Measurements from ENCODE around the gene TBL1XR1.

The TBL1XR1 gene

DNA sequence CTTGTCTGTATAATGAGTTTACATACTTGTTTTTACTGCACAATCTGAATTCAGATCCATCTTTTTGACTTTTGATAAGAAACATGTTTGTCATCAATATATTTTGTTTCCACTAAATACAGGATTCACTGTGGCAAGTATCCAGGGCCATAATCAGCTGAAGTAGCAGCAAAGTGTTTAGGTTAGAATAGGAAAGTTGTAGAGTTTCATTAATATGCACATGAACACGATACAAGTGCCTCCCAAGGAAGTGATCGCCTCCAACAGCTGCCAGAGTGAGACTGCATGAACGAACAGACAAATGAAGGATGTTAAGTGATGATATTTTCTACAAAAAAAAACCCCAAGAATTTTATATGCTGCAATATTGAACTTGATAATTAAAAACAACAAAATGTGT lies 204.3 kb downstream of the TBL1XR1 start:
- TF ChIP-seq TCF12 (IDR thresholded peaks at IDR 0.05; ENCODE audit: low read depth) = no peak
- no peak for TF ChIP-seq CREB1 (IDR thresholded peaks at IDR 0.05; ENCODE audit: low read depth)
- no peak for TF ChIP-seq NFIC (IDR thresholded peaks at IDR 0.05)
- no peak for TF ChIP-seq ZBTB7A (IDR thresholded peaks at IDR 0.05; ENCODE audit: low read depth)
- no peak for TF ChIP-seq YY1 (IDR thresholded peaks at IDR 0.05; ENCODE audit: low read depth)
- TF ChIP-seq EP300 (IDR thresholded peaks at IDR 0.05; ENCODE audit: borderline replicate concordance) = no peak
- TF ChIP-seq MAX (IDR thresholded peaks at IDR 0.05) = no peak
- TF ChIP-seq CEBPB (IDR thresholded peaks at IDR 0.05) = no peak
- TF ChIP-seq FOXM1 (IDR thresholded peaks at IDR 0.05; ENCODE audit: borderline replicate concordance, low read depth) = no peak

GRCh38 chr3:176992565-176992964 lies 204.7 kb downstream of the TBL1XR1 start:
- TF ChIP-seq USF1 (IDR thresholded peaks at IDR 0.05) = peak; percentile 77
- peak; percentile 83 for TF ChIP-seq NFIC (IDR thresholded peaks at IDR 0.05)
- TF ChIP-seq CREB1 (IDR thresholded peaks at IDR 0.05; ENCODE audit: low read depth) = 0 out of 2 replicates have a peak, but pooled peaks have one; percentile 20
- TF ChIP-seq REST (IDR thresholded peaks at IDR 0.05; ENCODE audit: low read depth) = no peak
- TF ChIP-seq TCF12 (IDR thresholded peaks at IDR 0.05; ENCODE audit: low read depth) = peak; percentile 83
- peak; percentile 74 for TF ChIP-seq TEAD4 (IDR thresholded peaks at IDR 0.05)
- TF ChIP-seq EGR1 (IDR thresholded peaks at IDR 0.05) = no peak
- TF ChIP-seq EP300 (IDR thresholded peaks at IDR 0.05; ENCODE audit: borderline replicate concordance) = peak; percentile 76
- peak; percentile 47; the same call in 1 of the 2 replicates for TF ChIP-seq FOXM1 (IDR thresholded peaks at IDR 0.05; ENCODE audit: borderline replicate concordance, low read depth)
- no peak for TF ChIP-seq TAF1 (IDR thresholded peaks at IDR 0.05; ENCODE audit: low read depth)
- TF ChIP-seq RAD21 (IDR thresholded peaks at IDR 0.05; ENCODE audit: low read depth) = peak; percentile 25; the same call in 1 of the 2 replicates
- peak; percentile 32; the same call in 1 of the 2 replicates for TF ChIP-seq CEBPB (IDR thresholded peaks at IDR 0.05)
- TF ChIP-seq YY1 (IDR thresholded peaks at IDR 0.05; ENCODE audit: low read depth) = peak; percentile 53; the same call in 1 of the 2 replicates
- no peak for TF ChIP-seq ZBTB7A (IDR thresholded peaks at IDR 0.05; ENCODE audit: low read depth)
- TF ChIP-seq MAX (IDR thresholded peaks at IDR 0.05) = peak; percentile 82

GRCh38 chr3:176988795-176989194 lies 208.5 kb downstream of the TBL1XR1 start:
- no peak for TF ChIP-seq NFIC (IDR thresholded peaks at IDR 0.05)
- TF ChIP-seq REST (IDR thresholded peaks at IDR 0.05; ENCODE audit: low read depth) = no peak
- TF ChIP-seq TEAD4 (IDR thresholded peaks at IDR 0.05) = no peak
- TF ChIP-seq CEBPB (IDR thresholded peaks at IDR 0.05) = no peak
- TF ChIP-seq MAX (IDR thresholded peaks at IDR 0.05) = no peak
- TF ChIP-seq TAF1 (IDR thresholded peaks at IDR 0.05; ENCODE audit: low read depth) = no peak
- TF ChIP-seq TCF12 (IDR thresholded peaks at IDR 0.05; ENCODE audit: low read depth) = no peak
- no peak for TF ChIP-seq EGR1 (IDR thresholded peaks at IDR 0.05)
- TF ChIP-seq FOXM1 (IDR thresholded peaks at IDR 0.05; ENCODE audit: borderline replicate concordance, low read depth) = no peak
- no peak for TF ChIP-seq RAD21 (IDR thresholded peaks at IDR 0.05; ENCODE audit: low read depth)
- no peak for TF ChIP-seq CREB1 (IDR thresholded peaks at IDR 0.05; ENCODE audit: low read depth)
- no peak for TF ChIP-seq EP300 (IDR thresholded peaks at IDR 0.05; ENCODE audit: borderline replicate concordance)
- no peak for TF ChIP-seq YY1 (IDR thresholded peaks at IDR 0.05; ENCODE audit: low read depth)
- TF ChIP-seq USF1 (IDR thresholded peaks at IDR 0.05) = no peak

DNA sequence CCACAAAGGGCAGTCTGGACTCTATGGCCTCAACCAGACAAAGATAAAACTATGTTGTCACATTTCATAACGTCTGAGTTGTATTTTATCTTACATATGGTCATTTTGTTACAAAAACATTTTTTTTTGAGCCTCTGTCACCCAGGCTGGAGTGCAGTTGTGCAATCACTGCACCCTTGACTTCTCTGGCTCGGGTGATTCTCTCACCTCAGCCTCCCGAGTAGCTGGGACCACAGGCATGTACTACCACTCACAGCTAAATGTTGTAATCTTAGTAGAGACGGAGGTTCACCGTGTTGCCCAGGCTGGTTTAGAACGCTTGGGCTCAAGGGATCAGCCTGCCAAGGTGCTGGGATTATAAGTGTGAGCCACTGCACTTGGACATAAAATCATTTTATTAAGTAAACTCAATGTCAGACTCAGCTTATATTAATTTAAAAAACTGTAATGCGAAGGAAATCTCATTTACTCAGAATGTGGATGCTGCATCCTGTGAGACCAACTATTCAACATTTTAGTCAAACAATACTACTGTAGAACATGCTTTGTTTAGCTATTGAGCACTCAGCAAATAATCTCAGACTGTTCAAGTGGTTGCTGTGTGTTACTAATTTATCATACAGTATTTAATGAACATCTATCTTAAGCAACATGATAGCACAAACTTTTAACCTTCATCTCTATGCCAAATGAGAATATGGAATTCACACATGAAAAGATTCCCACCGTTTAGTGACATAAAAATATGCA lies 209.2 kb downstream of the TBL1XR1 start:
- TF ChIP-seq TAF1 (IDR thresholded peaks at IDR 0.05; ENCODE audit: low read depth) (no peak), EP300 (IDR thresholded peaks at IDR 0.05; ENCODE audit: borderline replicate concordance) (no peak), MAX (IDR thresholded peaks at IDR 0.05) (no peak), TCF12 (IDR thresholded peaks at IDR 0.05; ENCODE audit: low read depth) (no peak), CREB1 (IDR thresholded peaks at IDR 0.05; ENCODE audit: low read depth) (no peak), CEBPB (IDR thresholded peaks at IDR 0.05) (peak; percentile 64)

DNA sequence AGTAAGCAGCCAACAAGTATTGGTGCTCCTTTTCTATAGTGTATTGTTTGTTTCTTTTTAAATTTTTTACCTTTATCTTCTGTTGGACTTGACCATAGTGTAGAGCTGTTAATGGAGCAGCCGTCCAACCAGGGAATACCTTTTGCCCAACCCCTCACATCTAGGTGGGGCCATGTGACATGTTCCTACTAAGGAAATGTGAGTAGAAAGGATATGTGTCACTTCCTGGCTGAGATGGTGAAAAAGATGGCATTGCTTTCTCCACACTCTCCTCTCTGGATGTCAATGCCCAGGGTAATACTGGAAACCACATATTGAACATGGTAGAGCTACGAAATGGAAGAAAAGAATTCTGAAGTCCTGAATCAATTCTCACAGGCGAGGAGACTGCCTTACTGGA lies 218.8 kb downstream of the TBL1XR1 start:
- no peak for TF ChIP-seq CREB1 (IDR thresholded peaks at IDR 0.05; ENCODE audit: low read depth)
- TF ChIP-seq TCF12 (IDR thresholded peaks at IDR 0.05; ENCODE audit: low read depth) = no peak
- no peak for TF ChIP-seq CEBPB (IDR thresholded peaks at IDR 0.05)
- no peak for TF ChIP-seq MAX (IDR thresholded peaks at IDR 0.05)
- no peak for TF ChIP-seq YY1 (IDR thresholded peaks at IDR 0.05; ENCODE audit: low read depth)
- no peak for TF ChIP-seq TEAD4 (IDR thresholded peaks at IDR 0.05)
- no peak for TF ChIP-seq TAF1 (IDR thresholded peaks at IDR 0.05; ENCODE audit: low read depth)
- TF ChIP-seq RAD21 (IDR thresholded peaks at IDR 0.05; ENCODE audit: low read depth) = no peak
- no peak for TF ChIP-seq EGR1 (IDR thresholded peaks at IDR 0.05)
- no peak for TF ChIP-seq ZBTB7A (IDR thresholded peaks at IDR 0.05; ENCODE audit: low read depth)
- TF ChIP-seq NFIC (IDR thresholded peaks at IDR 0.05) = no peak
- TF ChIP-seq REST (IDR thresholded peaks at IDR 0.05; ENCODE audit: low read depth) = no peak
- TF ChIP-seq FOXM1 (IDR thresholded peaks at IDR 0.05; ENCODE audit: borderline replicate concordance, low read depth) = no peak
- no peak for TF ChIP-seq USF1 (IDR thresholded peaks at IDR 0.05)

All from Ishikawa (cell line).